Germinal center (tissue), 1 donor: ENCODE measurements around the gene COL15A1.
A peak's percentile ranks its signal among the peaks of the same experiment; 100 is the strongest.

ENCODE experiments used
- DNase-seq: peaks from one replicate; pipeline ENCODE4 v3.0.0; 2012; ENCODE audit warnings: mixed read lengths, low spot score

COL15A1 gene

DNA sequence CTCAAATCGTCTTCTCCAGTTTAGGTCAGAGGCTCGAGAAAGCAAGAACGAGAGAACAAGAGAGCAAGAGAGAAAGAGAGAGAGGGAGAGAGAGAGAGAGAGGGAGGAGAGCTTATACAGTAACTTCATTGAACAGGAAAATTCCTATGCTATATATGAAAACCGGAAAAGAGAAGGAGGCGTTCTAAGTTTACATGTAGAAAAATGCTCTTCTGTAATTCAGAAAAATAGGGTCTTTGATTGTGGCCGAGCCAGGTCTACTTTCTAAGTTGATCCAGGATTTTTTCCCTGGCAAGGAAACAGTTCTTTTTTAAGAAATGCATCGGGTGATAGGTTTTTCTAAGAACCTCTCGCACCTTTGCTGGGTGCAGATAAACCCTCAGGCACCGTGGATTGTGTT lies 29.5 kb downstream of the COL15A1 start:
- DNase-seq: no peak

- DNase-seq: no peak
These were observed 29.9 kb downstream of the COL15A1 start for GRCh38 chr9:98973576-98973975.

- DNase-seq: no peak
These were observed 30.4 kb downstream of the COL15A1 start for GRCh38 chr9:98974106-98974505.

- DNase-seq: no peak
These were observed 30.8 kb downstream of the COL15A1 start for GRCh38 chr9:98974554-98974953.

DNA sequence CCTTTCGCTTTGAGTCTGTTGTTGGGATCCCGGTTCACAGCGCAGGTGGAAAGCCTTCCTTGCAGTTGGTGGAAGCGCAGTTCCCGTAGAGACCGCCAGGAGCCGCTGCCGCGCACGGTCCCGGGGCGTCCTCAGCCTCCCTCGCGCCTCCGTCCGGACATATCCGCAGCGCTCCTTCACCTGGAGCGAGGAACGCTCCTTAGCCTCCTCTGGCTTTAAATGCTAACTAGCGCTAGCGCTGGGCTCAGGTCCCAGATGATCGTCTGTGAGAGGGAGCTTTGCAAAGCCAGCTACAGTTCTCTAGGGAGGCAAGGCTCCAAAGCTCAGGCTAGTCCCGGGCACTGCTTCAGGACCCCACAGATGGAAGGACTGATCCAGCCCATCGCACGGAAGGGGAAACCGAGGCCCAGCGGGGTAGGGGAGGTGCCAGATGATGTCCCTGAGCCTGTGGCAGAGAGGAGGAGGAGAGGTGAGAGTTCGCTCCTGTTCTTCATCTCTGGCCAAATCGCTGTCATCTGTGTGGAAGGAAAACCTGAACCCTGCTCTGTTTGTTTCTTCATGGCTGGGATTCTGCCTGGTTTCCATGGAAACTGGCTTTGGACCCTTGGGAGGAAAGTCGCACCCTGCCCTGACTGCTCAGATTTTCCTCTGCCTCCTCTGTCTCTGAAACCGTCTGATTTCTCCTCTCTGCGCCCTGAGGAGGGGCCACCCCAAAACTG lies 31.4 kb downstream of the COL15A1 start:
- peak; percentile 88 for DNase-seq

- no peak for DNase-seq
These were observed 32.1 kb downstream of the COL15A1 start for GRCh38 chr9:98975838-98976237.

- no peak for DNase-seq
These were observed 33.6 kb downstream of the COL15A1 start for GRCh38 chr9:98977246-98977714.

DNA sequence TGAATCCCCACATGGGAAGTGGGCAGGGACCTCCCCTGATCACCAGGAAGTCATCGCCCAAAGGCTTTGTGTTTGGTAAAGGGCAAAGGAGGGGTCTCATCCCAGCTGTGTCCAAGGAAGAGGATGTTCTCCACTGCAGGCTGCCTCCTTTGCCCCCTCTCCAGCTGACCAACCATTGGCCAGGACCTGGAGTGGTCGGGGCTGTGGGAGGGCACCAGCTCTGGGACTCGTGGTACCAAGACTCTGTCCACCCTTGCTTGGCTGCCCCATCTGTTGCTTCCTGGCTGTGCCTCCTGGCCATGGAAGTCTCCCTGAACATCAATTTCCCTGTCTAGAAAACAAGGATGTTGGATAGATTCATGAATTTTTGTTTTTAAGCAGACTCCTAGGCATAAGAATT lies 34.1 kb downstream of the COL15A1 start:
- DNase-seq: no peak

GRCh38 chr9:98978231-98978681 lies 34.5 kb downstream of the COL15A1 start:
- DNase-seq: no peak

- DNase-seq: no peak
These were observed 36.6 kb downstream of the COL15A1 start for GRCh38 chr9:98980291-98980690.

- no peak for DNase-seq
These were observed 39.9 kb downstream of the COL15A1 start for GRCh38 chr9:98983295-98984268.

DNA sequence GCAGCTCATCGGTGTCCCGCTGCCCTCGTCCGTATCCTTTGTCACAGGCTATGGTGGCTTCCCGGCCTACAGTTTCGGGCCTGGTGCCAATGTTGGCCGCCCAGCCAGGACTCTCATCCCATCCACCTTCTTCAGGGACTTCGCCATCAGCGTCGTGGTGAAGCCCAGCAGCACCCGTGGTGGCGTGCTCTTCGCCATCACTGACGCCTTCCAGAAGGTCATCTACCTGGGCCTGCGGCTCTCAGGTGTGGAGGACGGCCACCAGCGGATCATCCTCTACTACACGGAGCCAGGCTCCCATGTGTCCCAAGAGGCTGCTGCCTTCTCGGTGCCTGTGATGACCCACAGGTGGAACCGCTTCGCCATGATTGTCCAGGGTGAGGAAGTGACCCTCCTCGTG lies 41.9 kb downstream of the COL15A1 start:
- no peak for DNase-seq

GRCh38 chr9:98986866-98987651 lies 43.4 kb downstream of the COL15A1 start:
- DNase-seq: no peak

- no peak for DNase-seq
These were observed 45.6 kb downstream of the COL15A1 start for GRCh38 chr9:98989036-98990000.

DNA sequence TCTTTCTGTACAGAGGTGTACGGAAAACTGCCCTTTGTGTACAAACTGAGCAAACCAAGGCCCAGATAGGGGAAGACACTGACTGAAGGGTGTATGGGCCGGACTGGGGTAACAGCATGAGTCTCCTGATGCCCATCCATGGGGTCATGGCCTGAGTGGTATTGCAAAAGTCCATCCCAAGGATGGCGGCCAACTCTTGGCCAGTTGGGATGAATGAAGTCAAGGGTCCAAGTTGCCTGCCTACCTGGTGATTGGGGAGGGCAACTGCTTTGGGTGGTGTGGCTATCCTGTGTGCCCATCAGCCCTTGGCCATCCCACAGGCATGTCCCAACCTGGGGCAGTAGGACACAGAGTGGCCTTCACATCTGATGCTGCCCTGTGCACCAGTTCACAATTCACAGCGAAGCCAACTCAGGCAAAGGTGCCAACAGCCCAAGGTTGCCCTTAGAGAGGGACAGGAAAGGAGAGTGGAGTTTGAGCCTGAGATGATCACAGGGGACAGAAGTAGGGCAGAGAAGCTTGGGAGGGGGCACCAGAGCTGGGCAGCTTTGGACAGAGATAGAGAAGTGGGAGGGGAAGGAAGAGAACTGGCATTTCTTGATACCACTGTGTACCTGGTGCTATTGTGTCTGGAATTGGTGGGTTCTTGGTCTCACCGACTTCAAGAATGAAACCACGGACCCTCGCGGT lies 46.6 kb downstream of the COL15A1 start:
- DNase-seq: no peak

- DNase-seq: no peak
These were observed 48.6 kb downstream of the COL15A1 start for GRCh38 chr9:98992107-98992884.

DNA sequence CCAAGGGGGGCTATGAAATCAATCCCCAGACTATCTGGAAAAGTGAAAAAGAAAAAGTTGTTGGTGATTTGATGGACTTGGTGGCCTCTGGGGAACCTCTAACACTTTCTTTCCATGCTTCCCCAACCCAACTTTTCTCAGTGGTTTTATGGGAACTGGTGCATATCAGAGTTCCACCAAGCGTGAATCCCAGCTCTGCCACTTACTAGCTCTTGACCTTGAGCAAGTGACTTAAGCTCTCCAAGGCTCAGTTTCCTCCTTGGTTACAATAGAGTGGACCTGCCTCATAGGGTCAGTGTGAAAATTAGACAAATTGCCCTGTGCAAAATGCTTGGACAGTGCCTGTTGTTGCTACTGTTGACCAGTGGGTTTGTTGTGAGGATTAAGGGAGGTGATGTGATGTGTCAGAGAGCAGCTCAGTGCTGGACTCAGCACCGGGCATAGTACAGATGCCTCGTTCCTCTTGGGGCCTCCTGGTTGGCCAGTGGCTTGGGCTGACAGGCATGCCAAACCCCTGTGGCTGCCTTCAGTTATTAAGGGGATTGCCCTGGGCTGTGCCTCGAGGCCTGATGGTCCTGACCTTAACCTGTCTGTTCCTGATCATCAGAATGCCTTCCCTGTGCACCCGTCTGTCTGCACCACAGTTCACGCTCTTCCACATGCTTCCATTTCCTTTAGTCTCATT lies 49.3 kb downstream of the COL15A1 start:
- no peak for DNase-seq

GRCh38 chr9:98993570-98993945 lies 49.9 kb downstream of the COL15A1 start:
- DNase-seq: no peak
